GM18861 (cell line): ENCODE measurements around the gene MACROD2.

ENCODE experiments used
- ATAC-seq: cut with Tn5 transposase; IDR thresholded peaks from one replicate; pipeline ENCODE4 v1.9.1; 2021; ENCODE audit not compliant: unreplicated experiment

MACROD2 gene

DNA sequence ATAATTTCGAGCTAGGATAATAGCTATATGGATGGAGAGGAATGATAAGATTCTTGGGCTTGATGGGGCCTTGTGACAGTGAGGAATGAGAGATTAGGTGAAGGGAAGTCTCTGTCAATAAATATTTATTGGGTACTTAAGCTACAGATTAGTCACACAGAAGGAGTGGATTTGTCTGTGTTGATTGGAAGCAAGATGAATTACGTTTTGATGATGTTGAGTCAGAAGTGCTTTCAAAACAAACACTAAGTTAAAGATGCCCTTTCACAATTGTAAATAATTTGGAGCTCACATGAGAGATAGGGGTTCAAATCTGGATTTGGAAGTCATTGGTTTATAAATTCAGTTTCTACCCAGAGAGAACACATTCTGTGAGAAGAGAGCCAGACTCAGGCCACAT lies 1743.7 kb downstream of the MACROD2 start:
- ATAC-seq: no peak

DNA sequence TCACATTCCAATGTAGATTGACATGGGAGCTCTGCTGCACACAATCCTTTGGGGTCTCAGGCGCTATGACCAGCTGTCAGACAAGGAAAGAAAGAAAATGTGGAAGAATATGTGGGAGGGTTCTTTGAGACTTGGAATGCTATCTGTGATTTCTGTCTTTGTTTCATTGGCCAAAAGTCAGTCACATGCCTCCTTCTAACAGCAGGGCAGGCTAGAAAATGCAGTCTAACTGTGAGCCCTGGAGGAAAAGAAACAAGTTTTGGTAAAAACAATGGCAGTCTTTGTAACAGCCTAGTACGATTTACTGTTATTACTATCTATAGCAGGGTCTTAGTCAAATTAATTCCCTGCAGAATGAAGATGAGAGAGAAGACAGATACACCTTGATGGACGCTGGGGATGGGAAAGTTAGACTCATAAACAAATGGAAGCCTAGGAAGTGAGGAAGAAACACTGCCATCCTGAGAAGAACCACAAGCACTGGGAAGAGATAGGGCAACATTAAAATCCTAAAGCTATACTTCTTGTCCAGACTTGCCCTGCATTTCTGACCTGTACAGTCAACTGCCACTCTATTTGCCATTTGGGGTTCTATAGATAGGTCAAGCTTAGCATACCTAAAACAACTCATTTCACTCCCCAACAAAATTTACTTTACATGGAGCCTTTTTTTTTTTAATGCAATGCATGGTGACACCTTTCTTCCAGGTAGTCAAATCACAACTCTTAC lies 1744.9 kb downstream of the MACROD2 start:
- ATAC-seq: no peak

DNA sequence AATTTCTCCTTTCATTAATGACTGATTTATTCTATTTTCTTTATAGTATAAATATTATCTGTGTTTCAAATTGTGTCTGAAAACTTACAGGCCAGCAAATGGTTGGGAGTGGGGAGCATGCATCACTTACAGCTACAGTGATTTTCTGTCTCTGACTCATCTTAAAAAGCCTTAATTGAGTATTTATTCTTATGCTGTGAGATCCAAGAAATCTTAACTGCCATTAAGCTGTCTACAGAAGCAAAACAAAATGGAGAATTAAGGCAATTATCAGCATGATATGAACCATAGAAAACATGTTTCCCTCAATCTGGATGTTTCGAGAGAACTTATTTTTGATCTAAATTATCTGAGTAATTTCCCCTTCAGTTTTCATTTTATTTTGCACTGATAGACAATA lies 1746.8 kb downstream of the MACROD2 start:
- no peak for ATAC-seq

GRCh38 chr20:15742627-15743026 lies 1747.3 kb downstream of the MACROD2 start:
- ATAC-seq: no peak

DNA sequence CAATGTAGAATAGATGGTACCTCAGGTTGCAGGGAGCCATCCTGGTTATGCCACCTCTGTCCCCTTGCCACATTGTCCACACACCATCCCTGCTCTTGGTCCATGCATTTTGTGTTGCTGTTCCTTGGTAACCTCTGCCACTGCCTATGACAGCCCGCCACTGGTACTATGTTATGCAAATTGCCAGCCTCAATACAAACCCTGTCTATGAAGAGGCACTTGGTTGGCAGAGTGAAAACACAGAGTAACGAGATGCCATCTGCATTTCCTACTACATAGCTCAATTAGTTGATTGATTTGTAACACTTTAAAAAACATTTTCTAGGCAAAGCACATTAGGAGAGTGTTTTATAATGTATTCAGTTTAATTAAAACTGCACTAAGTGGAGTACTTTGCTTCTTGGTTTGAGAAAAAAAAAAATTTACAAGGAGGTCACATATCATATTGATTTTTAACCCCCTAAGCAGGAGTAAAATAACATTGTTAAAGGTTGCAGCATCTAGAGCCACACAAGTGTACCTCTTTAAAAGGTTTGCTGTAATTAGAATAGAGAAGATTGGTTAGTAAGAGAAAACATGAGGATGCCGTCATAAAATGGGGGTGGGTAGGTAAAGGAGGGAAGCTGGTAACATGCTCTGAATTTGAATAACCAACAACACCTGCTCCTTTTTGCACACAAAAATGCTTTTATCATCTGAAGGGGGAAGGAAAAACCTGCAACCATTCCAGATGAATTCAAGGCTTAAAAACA lies 1760.9 kb downstream of the MACROD2 start:
- ATAC-seq: no peak

- ATAC-seq: no peak
These were observed 1761.4 kb downstream of the MACROD2 start for GRCh38 chr20:15756754-15757115.

GRCh38 chr20:15759594-15759993 lies 1764.3 kb downstream of the MACROD2 start:
- ATAC-seq: no peak

- no peak for ATAC-seq
These were observed 1764.8 kb downstream of the MACROD2 start for GRCh38 chr20:15760001-15760621.

DNA sequence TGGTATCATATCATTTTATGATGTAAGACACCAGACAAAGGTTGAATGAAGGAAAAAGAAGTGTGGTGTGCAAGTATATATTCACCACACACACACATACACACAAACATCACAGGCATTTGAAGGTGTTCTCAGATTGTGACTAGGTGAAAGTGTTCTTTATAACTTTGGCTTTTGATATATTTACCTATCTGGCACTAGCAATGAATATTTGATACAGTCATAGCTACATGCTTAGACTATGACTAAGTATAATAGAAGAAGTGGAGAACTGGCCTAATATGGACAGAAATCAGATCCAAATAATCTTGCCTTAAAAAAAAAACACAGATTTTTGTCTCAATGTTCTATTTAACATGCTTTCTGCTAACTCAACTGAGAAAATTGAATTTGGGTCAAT lies 1768.0 kb downstream of the MACROD2 start:
- no peak for ATAC-seq

- ATAC-seq: no peak
These were observed 1772.3 kb downstream of the MACROD2 start for GRCh38 chr20:15767586-15767985.

DNA sequence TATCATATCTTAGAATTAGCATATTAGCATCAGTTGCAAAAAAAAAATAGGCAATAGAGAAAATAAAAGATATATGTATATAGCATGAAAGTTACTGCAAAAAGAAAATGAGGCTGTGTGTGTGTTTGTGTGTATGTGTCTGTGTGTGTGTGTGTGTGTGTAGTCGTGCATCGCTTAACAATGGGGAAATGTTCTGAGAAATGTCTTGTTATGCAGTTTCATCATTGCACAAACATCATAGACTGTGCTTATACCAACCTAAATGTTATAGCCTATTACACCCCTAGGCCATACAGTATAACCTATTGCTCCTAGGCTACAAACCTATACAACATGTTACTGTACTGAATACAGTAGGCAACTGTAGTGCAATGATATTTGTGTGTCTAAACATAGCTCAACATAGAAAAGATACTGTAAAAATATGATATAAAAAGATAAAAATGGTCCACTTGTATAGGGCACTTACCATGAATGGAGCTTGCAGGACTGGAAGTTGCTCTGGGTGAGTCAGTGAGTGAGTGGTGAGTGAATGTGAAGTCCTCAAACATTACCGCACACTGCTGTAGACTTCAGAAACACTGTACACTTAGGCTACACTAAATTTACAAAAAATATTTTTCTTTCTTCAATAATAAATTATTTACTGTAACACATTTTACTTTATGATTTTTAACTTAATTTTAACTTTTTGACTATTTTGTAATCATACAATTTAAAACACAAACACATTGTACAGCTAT lies 1772.9 kb downstream of the MACROD2 start:
- ATAC-seq: no peak

GRCh38 chr20:15772826-15773225 lies 1777.5 kb downstream of the MACROD2 start:
- no peak for ATAC-seq

DNA sequence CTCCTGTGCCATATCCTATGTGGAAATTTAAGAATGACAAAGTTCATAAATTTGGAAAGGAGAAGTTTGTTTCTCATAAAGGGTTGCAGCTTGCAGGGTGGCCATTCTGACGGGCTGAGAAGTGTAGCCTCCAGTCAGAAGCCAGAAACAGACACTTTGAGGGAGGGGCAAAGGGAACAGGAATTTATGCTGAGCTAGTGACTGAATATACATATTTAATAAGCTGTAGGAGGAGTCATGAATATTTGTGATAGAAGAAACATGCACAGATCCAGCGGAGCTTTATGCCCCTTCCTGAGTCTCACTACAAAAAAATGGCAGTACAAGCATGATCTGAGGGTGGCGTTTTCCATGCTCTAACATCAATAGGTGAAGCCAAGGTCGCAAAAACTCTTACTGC lies 1779.6 kb downstream of the MACROD2 start:
- ATAC-seq: no peak

DNA sequence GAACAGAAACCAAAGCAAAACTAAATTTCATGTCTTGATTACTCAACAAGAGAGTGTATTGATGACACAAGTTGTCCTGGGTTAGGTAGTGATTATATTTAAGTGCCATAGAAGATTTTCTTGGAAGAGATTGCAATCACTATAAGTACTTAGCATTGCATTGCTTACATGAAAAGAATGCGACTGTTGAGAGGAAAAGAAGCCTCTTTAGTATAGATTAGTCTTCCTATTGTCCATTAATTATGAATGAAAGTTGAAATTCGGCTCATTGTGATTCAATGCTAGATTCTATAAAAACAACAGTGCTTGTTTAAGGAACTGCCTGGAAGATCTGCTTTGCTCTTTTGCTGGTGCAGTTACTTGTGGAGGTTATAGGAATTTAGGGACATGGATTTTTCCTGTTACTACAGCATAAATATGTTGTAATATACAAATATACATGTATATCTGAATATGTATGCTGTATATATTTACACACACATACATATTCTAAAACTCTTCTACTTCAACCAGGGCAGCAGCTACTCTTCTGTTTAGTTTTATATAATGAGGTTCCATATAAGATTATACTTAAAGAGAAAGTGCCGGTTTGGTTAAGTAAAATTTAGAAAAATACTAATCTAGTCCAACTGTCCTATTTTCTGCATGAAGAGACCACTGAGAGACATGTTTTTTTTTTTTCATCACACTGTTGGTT lies 1781.6 kb downstream of the MACROD2 start:
- ATAC-seq: no peak

- ATAC-seq: no peak
These were observed 1788.7 kb downstream of the MACROD2 start for GRCh38 chr20:15784020-15784419.

DNA sequence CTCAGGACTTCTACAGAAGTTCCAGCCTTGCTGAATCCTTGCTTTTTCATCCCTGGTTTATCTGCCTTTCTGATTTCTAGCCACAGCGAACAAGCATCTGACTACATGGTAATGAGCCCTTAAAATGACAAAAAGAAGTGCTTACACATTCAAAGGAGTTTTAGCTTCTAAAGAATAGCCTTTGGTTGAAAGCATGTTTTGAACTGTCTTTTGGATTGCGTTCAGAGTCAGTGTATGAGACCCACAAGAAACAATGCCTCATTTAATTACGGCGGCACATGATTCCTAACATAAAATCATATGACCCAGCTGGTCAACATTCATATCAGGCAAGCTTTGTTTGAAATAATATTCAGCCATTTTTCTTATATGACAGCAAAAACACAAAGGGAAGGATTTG lies 1793.8 kb downstream of the MACROD2 start:
- no peak for ATAC-seq

GRCh38 chr20:15792855-15793254 lies 1797.5 kb downstream of the MACROD2 start:
- ATAC-seq: no peak

DNA sequence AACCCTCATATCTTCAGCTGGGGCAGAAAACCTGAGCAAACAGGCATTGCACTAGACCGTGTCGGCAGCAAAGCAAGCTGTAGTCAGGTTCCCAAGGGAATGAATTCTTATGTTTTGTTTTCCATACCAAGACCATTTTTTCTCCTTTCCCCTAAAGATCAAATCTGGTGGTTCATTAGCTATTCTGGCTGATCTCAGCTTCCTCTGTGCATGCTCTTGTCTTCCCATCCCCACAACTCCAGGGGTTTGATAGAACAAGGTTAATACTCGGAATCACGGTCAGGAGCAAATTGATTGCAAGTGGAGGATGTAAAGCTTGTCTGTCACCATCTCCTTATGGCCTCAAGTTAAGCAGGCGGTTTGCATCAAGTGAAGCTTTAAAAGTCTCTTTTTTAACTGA lies 1799.1 kb downstream of the MACROD2 start:
- no peak for ATAC-seq

DNA sequence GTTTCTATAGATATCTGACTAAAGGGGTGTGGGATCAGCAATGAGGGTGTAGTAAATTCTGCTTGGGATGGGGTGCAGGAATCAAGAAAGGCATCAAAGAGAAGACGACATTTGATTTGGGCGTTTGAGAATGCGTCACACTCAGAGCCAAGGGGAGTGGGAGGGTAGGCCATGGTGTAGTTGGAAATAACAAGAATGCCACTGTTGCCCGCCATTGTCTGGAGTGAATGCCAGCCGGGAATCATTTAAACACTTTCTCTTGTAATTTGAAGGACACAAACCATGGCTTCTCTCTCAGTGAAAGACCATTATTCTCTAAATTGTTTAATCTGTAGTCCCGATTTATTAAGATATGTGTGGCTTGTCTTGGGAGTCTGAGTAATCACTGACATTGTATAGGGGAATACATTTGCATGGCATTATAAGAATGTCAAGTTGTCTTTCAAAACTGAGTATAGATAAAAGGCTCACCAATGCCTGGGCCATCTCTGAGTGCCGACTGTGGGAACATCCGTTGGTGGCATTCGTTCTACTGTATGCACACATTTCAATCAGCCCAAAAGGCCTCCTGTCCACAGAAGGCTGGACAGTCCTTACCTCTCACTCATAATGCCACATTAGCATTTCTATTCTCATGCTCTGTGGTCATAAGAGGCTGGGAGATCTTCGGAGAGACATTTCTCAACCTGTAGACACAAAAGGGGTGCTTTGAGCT lies 1800.1 kb downstream of the MACROD2 start:
- no peak for ATAC-seq

DNA sequence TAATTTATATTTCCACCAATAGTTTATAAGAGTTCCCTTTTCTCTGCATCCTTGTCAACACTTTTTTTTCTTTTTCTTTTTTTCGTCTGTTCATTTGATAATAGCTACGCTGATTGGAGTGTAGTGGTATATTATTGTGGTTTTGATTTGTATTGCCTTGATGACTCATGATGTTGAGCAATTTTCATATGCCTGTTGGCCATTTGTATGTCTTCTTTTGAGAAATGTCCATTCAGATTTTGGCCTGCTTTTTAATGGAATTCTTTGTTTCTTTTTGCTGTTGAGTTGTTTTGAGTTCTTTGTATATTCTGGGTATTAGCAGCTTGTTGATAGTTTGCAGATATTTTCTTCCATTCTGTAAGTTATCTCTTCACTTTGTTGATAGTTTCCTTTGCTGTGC lies 1804.6 kb downstream of the MACROD2 start:
- no peak for ATAC-seq
